Activated T-cell treated with anti-CD3 and anti-CD28 coated beads, Interleukin-2, amount 50 U/mL, for 48 hours (primary cell): ENCODE measurements around the gene NRN1.
"Not testable (repeated sequence)": the region's sequence is repeated elsewhere in the genome, so short reads cannot be mapped to it uniquely, and the experiment has no call there.

Experiments
- DNase-seq, 2 experiments: peaks; one replicate each; pipeline ENCODE4 v3.0.0-alpha.2; 2020

The NRN1 gene, protein sequence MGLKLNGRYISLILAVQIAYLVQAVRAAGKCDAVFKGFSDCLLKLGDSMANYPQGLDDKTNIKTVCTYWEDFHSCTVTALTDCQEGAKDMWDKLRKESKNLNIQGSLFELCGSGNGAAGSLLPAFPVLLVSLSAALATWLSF

GRCh38 chr6:6006428-6007365, at the start of gene NRN1:
Gene NRN1, minus strand, starts transcription at chr6:6006925. Its CDS starts 176 bp downstream, at chr6:6006749.
- peak; percentile 31 to 35 for DNase-seq

DNA sequence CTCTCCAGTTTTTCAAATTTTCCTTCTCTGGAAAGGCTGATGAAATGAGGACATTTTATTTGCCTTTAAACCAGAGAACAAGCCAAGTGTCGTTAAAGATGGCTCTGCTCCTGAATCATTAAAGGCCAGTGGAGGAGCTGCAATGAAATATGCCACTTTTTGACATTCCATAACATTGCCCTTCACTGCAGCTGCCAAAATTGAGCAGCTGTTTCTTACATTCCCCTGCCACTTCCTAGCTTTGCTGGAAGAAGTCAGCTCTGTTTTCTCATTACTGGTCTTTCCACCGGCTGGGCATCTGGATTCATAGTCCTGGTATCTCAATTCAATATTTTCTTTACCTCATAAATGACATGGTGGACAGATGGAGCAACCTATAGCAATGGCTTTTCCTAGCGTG, 45.5 kb upstream of the NRN1 start:
- no peak for DNase-seq

DNA sequence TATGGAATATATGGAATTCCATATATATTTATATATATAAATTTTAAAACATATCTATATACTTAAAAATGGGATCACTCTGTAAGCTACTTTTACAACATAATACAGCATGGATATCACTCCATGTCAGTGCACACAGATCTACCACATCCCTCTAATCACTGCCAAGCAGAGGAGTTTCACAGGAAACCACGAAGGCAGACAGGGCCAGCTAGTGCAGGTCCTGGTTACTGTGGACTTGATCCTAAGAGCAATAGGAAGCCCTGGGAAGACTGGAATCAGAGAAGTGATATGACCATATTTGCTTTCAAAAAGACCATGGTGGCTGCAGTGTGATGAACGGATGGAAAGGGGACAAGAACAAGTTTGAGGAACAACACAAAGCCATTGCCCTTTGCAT, 40.0 kb upstream of the NRN1 start:
- DNase-seq: no peak

DNA sequence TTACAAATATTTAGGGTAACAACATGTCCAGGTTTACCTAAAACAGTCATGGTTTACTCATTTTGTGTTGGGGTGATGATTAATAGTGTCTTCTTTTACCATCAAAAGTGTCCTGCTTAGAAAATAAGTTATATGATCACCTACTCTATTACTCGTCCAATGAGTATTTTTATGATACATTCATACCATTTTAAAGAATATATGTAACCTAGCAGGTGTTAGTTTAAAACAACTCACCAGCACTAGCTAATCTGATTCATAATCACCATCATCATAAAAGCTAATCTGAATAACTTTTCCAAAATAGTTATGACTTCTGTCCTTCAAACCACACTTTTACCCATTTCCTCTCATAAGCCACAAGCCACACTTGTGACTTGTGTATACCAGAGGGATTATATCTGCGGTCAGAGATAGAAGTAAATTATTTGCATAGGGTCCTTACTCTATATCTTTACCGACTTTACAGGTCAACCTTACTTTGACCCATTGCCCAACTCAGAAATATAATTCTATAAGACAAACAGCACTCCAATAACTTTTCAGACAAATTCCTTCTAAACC, 33.3 kb upstream of the NRN1 start:
- DNase-seq: no peak

GRCh38 chr6:6037179-6037578, 30.5 kb upstream of the NRN1 start:
- DNase-seq: no peak

DNA sequence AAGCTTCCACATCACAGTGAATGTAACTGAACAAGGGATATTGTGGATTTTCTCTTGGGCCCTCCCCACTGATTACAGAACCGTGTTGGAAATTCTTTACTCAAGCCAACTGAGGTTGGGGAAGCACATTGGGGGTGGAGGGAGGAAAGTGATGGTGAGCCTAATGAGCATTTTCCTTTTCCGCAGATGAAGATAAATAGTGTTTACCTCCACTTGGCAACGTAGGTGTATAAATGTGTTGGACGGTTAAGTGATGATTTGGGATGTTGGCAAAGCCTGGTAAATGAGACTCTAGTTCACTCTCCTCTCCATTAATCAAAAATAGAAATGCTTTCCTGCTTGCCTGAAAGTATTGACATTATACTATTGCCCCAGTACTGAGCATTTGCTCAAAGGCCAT, 27.1 kb upstream of the NRN1 start:
- DNase-seq: no peak

- DNase-seq: no peak
Measured at GRCh38 chr6:6026513-6027205, 19.9 kb upstream of the NRN1 start.

- DNase-seq: no peak
Measured at GRCh38 chr6:6025736-6026135, 19.0 kb upstream of the NRN1 start.

- no peak for DNase-seq
Measured at GRCh38 chr6:6024220-6024619, 17.5 kb upstream of the NRN1 start.

DNA sequence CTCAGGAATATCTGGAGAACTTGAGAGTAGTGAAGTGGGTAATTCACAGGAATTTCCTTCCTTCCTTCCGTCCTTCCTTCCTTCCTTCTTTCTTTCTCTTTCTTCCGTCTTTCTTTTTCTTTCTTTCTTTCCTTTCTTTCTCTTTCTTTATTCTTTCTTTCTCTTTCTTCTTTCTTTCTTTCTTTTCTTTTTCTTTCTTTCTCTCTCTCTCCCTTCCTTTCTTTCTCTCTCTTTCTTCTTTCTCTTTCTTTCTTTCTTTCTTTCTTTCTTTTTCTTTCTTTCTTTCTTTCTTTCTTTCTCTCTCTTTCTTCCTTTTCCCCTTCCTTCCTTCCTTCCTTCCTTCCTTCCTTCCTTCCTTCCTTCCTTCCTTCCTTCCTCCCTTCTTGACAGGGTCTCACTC, 16.1 kb upstream of the NRN1 start:
- DNase-seq: not testable (repeated sequence)

DNA sequence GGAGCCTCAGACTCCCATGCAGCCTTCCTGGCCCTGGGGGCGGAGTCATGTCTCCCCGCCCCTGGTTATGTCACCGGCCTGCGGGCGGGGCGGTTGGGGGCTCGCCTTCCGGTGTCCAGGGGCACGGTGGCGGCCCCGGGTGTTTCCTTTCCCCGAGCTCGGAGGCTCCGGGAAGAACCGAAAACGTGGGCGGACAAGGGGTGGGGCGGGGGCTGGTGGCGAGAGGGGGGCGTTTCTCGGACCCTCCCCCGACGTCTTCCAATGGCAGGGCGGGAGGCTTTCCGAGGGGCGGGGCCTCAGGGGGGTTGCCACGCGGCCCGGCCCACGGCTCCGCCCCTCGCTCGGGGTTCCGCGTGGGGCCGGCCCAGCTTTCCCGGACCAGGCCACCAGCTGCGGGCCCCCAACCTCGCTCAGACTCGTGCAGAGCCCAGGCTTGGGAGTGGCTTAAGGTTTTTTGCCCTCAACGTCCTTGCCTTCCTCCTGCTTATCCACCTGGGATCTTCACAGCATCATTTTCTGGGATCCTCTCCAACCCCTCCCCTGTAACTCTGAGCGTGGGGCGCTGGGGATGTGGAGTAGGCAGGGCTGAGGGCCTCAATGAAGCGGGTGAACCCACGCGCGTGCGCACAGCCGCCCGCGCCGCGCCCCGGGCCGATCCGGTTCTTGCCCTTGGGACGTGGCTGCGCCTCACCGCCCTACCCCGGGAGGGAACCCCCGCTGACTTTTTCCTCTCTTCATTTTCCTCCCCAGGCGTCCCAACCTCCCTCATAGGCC, 2.1 kb upstream of the NRN1 start:
- peak; percentile 76 to 79 for DNase-seq

DNA sequence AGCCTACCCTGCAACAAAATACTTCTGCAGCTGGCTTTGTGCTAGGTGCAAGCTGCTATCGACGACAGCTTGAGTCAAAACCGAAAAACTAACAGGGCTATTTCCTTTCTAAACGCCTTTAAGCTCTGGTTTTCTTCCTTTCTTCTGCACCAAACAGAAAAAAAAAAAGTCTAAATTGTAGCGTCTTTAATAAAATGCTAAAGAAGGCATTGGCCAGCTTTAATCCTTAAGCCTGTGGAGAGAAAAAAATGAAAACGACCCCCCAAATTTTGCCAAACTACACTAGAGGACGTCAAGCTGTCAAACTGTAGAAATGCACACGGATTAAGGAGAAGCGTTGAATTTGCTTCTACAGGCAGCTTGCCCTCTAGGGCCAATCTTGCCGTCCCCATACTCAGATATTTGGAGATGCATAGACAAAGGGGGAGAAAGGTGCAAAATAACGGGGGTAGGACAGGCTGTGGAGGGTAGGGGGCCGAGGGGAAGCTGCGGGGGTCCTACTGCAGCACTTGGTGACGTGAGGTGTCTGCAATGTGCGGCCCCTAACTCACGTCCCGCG, 1.4 kb upstream of the NRN1 start:
- no peak for DNase-seq

DNA sequence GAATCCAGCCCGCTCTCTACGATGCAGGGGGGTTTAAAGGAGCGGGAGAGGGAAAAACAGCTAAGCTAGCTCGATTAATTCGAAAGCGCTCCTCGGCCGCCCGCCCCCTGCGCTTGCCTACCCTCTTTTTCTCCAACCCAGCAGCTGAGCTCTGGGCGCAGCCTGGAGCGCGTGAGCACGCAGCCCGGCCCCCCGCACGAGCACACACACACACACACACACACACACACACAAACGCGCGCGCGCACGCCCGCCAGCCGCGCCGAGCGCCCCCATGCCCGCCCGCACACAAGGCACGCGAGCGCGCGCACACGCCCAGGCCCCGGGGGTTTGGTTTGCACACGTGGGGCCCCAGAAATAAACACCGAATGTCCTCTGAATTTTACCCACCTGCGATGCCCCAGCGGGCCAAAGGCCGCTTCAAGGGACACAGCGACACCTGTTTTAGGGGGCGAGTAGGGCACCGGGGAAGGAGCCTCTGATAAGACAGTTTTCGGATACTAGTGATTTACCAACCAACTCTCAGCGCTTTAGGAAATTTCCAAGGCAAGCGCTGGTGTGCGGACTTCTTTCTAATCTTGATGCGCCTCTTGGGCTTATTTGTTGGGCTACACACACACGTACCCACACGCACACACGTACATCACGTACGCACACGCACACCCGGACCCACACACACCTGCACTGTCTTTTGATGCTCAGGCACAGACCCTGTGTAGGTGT, 802 bp upstream of the NRN1 start:
- peak; percentile 59 to 66 for DNase-seq

DNA sequence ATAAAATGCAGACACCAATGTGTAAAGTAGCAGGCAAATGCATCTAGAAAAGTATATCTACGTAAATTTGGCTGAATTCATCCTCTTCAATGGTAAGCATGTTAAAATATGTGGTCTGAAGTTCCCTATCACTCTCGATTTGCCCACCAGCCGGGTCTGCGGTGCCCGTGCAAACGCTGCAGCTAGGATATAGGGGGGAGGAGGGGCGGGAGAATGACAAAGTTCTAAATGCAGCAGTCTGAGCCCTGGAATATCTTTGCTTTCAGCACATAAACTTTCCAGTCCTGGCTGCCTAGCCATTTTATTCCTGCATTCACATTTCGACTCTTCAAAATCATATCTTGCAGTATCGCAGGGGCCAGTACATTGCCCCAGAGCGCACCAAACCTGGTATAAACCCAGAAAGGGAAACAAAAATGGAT, 708 bp downstream of the NRN1 start:
- peak in 1 of 2 experiments; percentile 24 for DNase-seq

DNA sequence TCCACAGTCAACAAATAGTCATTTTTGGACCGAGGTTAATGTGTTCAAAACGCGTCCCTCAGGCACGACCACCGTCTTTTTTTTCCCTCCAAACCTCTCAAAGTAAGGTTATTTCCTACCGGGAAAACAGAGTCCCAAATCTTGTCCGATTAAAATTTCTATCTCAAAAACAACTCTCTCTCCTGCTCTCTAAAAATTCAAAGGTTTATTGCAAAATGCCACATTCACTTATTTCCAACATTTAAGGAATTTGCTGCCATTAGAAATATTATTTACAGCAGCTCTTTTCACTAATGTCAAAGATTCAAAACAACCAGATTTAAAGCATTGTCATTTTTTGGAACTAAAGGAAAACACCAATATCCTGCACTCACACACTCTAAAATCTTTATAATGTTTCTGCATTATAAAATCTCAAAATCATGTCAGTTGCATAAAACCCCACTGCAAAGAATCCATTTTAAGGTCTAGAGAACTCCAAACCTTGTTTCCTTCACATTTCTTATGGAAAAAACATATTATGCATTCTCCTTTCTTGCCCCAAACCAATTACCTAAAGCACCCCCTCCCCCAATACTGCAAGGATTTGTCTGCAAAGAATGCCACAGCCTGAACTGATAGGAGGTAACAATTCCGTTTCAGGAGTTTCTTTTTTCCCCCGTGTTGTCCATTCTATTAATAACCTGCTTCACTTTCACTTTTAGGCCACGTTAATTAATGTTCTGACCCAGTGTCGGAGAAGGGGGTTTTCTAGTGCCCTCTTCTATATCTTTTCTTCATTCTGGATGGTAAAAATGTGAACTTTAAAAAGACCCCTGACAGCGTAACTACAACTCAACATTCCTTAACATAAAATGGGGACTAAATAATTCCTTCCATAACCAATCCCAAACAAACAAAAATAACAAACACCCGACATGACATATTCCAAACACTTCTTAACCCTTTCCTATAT, 1.4 kb downstream of the NRN1 start:
- DNase-seq: no peak

- DNase-seq: peak; percentile 40 to 42
Measured at GRCh38 chr6:6004390-6004995, 2.2 kb downstream of the NRN1 start.

- DNase-seq: peak in 1 of 2 experiments; percentile 62
Measured at GRCh38 chr6:6003621-6004366, 2.9 kb downstream of the NRN1 start.

GRCh38 chr6:6002848-6003620, 3.7 kb downstream of the NRN1 start:
- DNase-seq: peak; percentile 31 to 50
